ENCODE results near the gene CASKIN1.

- TF ChIP-seq POLR2A (IDR thresholded peaks at IDR 0.05; ENCODE audit: low read length) (no peak), GATA1 (IDR thresholded peaks at IDR 0.05; ENCODE audit: low read depth, low read length) (no peak)
These were observed 29.9 kb downstream of the CASKIN1 start for GRCh38 chr16:2166263-2167067.
